NCI-H2107 treated with DMSO at 0.1 percent for 48 hours (cell line): ENCODE measurements around the gene PDZD2.
"Not testable (repeated sequence)": the region's sequence is repeated elsewhere in the genome, so short reads cannot be mapped to it uniquely, and the experiment has no call there.

Experiments used
- DNase-seq: peaks from one replicate; lab custom pipeline; 2025; ENCODE audit not compliant: unreplicated experiment; lab: John Stamatoyannopoulos, UW

PDZD2 gene

GRCh38 chr5:31638748-31639418 is at the start of gene PDZD2:
Gene PDZD2 (plus strand): TSS chr5:31639131.
- peak; percentile 58 for DNase-seq

DNA sequence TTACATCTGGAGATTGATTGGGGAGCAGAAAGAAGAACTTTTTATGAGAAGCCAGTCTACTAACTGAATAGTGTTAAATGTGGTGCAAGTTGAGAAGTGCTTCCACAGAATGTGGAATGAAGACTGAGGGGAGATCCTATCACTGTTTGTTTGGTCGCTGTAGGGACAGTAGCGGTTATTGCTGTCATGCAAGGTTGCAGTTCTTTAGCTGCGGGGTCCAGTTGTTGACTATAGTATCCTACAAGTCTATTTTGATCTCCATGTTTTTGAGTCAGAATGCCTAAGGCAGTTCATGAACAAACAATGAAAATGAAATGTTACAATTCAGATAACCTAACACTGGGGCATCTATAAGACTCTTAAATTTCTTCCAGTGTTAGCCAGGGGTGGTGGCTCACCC is 45.3 kb upstream of the PDZD2 start:
- no peak for DNase-seq

- no peak for DNase-seq
Observed at GRCh38 chr5:31596354-31596753, 42.6 kb upstream of the PDZD2 start.

DNA sequence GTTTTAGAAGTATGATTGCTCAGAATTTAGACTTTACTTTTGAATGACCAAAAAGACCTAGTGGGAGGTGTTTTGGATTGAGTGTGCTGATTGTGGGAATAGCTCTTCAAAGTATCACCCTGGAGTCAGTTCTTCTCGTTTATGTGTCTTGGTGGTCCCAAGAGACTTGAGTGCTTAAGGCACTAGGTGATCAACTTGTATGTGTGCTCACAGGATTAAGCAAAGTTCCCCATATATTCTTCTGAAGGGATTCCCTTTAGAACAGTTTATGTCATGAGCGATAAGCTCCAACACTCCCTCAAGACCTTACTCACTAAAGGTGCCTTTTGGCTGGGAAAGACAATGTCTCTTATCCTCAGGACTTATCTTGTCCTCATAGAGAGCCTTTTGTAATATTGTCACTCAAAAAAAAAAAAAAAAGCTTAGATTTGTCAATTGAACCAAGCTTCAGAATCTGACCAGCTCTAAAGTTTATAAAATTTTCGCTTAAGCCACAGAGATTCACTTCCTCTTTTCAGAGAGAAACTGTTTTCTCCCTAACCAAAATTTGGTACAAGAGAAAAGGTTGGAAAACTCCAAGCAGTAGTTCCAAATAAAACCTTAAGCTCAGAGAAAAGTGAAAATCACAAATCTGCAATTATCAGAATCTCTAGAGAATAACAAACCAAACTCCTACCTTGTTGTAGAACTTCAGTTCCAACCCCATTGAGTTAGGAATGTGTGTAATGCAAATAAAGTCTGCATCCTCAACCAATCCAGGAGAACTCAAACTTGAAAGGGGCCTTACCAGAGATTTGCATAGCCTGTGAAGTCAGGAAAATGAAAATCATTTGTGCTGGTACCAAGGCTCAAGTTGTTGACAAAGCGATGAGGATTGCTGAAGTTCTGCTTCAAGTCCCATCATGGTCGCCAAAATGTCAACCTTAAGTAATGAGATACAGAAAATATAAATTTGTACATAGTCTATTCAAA is 40.0 kb upstream of the PDZD2 start:
- no peak for DNase-seq

GRCh38 chr5:31602305-31602704 is 36.6 kb upstream of the PDZD2 start:
- not testable (repeated sequence) for DNase-seq

DNA sequence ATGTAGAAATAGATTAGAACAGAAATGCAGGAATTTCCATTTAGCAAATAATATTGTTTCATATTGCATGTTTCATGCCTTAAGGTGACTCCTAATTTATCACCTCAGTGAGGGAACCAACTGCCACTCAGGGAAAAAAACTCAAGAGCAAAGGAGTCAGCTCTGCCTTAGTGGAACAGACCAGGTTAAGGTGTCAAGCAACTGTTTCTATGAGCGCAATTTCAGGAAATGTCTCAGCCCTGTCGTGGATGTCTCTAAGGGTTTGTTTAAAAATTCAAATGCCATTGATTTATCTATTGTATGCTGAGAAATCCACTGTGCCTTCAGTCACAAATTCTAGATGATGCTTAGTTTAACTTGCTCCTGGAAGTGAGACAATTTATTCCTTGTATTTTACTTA is 34.7 kb upstream of the PDZD2 start:
- DNase-seq, result no peak

DNA sequence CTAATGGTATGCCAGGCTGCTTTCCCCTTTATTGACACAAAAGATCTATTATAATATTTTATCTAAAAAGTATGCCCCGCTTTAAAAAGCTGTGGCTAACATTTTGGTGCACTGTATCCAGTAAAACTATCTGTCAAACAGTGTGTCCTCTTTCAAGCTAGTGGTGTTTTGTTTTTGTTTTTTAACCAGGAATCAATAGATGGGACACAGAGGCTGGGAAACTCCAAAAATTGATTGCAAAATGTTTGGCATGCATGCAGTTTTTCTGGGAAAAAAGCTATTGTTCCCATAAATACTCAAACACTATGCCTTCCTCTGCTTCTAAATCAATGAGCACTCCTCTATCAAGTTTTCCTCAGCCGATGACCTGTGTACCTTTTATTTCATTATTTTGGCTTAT is 34.3 kb upstream of the PDZD2 start:
- DNase-seq, result no peak

GRCh38 chr5:31605920-31606319 is 33.0 kb upstream of the PDZD2 start:
- DNase-seq, result no peak

DNA sequence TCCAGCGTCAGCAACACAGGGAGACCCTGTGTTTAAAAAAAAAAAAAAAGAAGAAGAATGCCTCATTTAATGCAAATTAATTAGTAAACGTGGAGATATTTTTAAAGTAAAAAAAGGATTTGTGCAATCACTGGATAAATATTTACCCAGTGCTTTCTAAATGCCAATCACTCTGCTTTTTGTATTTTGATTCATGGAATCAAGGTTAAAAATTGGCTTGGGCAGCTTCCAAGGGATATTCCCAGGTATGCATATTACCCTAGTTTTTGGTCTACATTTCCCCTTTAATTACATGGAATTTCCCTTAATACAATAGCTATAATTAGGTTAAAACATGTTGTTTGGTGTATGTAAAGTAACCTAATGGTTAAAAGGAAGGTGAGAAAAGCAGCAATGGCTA is 31.4 kb upstream of the PDZD2 start:
- no peak for DNase-seq

DNA sequence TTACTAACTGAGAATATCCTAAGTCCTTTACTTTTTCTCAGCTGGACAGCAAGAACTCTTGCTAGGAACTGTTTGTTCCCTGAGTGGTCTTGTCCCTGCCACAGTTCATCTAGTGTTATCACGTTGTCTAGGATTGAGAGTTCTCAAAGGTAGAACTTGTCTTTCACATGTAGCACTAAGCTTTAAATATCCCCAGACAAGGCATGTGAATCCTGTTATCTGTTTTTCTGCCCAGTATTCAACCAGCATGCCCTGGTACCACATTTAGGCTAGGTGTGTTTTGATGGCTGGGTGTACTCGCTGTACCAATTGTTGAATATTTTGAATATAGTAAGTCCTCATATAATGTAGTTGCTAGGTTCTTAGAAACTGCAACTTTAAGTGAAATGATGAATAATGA is 27.9 kb upstream of the PDZD2 start:
- no peak for DNase-seq

DNA sequence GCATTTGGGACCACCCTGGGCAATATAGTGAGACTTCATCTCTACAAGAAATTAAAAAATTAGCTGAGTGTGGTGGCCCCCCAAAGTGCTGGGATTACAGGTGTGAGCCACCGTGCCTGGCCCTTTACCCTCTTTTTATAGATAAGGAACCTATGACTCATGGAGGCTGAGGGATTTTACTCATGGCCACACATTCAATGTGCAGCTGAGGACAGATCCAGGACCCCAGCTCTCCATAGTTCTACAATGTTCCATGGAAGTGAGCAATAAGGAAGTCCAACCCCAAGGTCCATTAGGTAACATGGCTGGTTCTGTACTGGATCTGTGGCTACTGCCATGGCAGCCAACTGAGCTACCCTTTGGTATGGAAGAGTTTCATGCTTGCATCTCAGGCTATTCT is 25.3 kb upstream of the PDZD2 start:
- DNase-seq, result no peak

DNA sequence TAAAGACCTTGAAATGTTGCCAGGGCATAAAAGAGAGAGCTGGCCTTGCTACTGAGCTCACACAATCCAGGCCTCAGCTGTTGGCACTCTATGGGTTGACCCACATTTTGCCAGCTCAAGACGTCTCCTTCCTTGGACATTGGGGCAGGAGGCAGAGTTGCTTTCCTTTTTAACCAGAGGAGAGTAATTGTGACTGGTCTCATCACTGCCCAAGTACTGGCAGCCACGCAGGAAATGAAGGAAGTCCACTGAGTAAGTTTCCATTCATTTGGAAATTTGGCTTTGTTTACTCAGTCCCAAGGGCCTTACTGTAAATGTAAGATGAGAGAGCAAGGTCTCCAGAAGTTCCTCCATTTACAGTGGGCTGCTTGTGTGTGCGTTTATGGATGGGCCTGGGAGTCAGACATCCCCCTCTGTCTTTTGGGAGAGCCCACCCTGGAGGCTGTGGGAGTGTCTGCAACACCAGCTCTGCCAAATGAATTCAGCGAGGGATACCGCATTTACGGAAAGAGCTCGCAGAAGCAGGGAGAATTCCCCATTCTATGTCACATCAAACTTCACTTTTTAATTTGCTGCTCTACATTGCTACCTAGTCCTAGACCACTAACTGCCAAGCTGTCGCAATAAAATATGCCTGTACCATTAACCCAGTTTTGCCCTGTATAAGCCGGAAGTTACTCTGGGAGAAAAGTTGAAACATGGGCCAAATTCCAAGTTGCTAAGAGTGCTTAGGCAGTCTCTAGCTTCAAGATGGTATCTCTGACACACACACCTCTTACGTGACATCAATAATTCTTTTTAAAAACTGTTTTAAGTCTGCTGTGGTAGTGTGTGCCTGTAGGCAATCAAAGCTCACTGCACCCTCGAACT is 24.5 kb upstream of the PDZD2 start:
- DNase-seq, result no peak

DNA sequence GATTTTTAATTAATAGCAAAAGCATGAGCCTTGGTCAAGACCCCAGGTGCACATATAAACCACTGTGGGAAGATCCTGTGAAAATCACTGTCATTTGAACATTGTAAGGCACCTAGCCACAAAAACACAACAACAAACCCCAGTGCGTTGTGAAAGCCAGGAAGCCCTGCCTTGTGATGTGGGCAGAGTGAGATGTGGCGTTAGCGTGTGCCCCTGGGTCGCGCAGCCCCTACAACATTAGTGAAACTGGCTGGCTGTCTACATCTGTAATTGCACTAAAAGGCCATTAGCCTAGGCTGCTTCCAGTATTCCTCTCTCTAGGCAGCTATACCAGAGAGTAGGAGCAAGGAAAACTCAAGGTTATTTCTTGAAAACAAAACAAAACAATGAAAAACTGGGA is 21.1 kb upstream of the PDZD2 start:
- DNase-seq, result no peak

DNA sequence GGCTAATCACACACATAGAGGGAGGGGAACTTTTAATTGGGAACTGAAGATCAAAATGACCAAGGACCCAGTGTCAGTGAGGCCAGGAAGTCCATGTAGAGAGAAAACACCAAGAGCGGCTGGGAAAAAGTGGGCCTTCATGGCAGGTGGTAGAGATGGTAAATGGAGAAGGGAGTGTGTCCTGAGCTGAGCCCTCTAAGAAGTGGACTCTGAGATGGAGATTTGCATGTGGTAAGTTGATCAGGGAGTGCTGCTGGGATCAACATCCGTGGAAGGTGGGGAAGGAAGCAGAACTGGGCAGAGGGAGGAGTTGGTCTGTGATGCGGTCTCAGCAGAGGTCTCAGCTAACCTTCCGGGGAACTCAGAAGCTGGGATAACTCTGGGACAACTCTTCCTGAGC is 18.9 kb upstream of the PDZD2 start:
- no peak for DNase-seq

GRCh38 chr5:31623249-31623648 is 15.7 kb upstream of the PDZD2 start:
- DNase-seq, result no peak

- DNase-seq, result no peak
Observed at GRCh38 chr5:31625394-31625793, 13.5 kb upstream of the PDZD2 start.

DNA sequence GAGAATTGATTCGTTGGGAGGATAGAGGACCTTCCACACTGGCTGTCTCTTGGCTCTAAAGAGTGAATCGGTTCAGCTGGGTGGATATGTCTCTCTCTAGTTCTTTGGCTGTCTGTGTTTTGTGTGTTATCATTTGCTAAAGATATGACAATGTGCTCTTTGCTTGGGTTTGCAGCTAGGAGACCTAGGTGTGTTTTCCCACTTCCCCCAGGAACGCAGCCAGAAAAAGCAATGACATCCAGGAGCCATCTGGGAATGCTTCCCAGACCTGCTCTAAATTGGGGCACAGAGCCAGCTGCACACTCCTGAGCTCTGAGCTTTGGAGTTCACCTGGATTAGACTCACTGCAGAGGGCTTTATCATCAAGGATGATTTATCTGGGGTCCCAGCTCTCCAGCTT is 12.8 kb upstream of the PDZD2 start:
- no peak for DNase-seq

- no peak for DNase-seq
Observed at GRCh38 chr5:31626604-31627234, 12.2 kb upstream of the PDZD2 start.

DNA sequence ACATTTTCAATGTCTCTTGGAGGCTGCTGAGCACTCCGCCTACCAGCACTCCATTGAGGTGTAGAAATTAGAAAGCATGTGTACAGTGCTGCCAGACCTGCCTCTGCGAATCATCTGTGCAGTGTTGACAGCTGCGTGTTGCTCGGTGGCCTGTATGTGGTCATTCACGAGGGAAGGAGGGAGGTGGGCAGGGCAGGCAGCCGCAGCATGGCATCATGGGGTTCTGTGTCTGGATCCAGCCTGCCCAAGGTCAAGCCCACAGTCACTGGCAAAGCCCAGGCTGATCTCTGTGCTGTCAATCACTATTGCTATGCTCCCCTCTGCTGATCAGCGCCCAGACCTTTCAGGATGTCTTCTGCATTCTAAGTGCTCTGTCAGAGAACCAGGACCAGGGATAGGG is 8.0 kb upstream of the PDZD2 start:
- DNase-seq, result no peak

DNA sequence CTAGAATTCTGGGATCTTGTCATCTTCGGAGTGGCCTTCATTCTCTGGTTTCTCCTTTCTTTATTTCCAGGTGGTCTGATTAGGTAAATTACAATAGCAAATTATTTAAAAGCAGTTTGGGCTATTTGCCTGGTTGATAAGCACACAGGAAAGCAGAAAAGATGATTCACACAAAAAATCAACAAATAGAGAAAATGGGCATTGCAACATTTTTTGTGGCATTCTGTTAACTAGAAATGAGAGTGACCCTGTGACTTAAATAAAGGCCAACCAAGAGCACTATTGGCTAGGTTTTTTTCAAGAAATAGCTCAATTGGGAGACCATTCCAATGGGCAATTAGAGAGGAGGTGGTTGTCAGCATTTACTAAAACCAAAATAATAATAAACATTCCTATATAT is 6.5 kb upstream of the PDZD2 start:
- no peak for DNase-seq

- no peak for DNase-seq
Observed at GRCh38 chr5:31635446-31635845, 3.5 kb upstream of the PDZD2 start.
